HL-60 (cell line): ENCODE measurements around the gene HS1BP3.

Experiments used
- DNase-seq, 2 experiments: peaks; one replicate each; pipeline ENCODE4 v3.0.0-alpha.2; 2010 to 2020; ENCODE audit warnings: low read depth in 1 of 2, low spot score in 1 of 2
- H3K27ac ChIP-seq: fragments of 250-450 bp; sonication (Bioruptor Pico); replicated peaks from 2 replicates; pipeline ENCODE4 v1.5.1; 2020; ENCODE audit warnings: mild to moderate bottlenecking, moderate library complexity
- H3K27me3 ChIP-seq: fragments of 250-450 bp; sonication (Bioruptor Pico); 2 replicates; pipeline ENCODE4 v1.5.1; 2021; ENCODE audit warnings: mild to moderate bottlenecking, moderate library complexity; ENCODE audit not compliant: insufficient read depth, poor library complexity, severe bottlenecking
- H3K4me3 ChIP-seq: replicated peaks from 2 replicates; pipeline ENCODE4 v1.5.1; 2011; ENCODE audit warnings: mild to moderate bottlenecking, control low read depth, low read length; ENCODE audit not compliant: insufficient read depth
- GABPA ChIP-seq: IDR thresholded peaks from 2 replicates; pipeline ENCODE4 v1.6.1; 2012; ENCODE audit warnings: low read depth
- POLR2AphosphoS5 ChIP-seq: IDR thresholded peaks from 2 replicates; pipeline ENCODE4 v1.6.1; 2012; ENCODE audit warnings: low read depth
- SPI1 ChIP-seq: IDR thresholded peaks from 2 replicates; pipeline ENCODE4 v1.6.1; 2012; ENCODE audit warnings: low read depth, mild to moderate bottlenecking, borderline replicate concordance
- TF ChIP-seq, protein P1 (sequence below): IDR thresholded peaks from 2 replicates; pipeline ENCODE4 v1.6.1; 2012; ENCODE audit warnings: low read depth; ENCODE audit not compliant: insufficient replicate concordance
- TF ChIP-seq, protein P2 (sequence below): IDR thresholded peaks from one replicate; pipeline ENCODE4 v1.5.1; 2011; ENCODE audit warnings: low read length, control low read depth, inconsistent platforms; ENCODE audit not compliant: insufficient read depth

The HS1BP3 gene

DNA sequence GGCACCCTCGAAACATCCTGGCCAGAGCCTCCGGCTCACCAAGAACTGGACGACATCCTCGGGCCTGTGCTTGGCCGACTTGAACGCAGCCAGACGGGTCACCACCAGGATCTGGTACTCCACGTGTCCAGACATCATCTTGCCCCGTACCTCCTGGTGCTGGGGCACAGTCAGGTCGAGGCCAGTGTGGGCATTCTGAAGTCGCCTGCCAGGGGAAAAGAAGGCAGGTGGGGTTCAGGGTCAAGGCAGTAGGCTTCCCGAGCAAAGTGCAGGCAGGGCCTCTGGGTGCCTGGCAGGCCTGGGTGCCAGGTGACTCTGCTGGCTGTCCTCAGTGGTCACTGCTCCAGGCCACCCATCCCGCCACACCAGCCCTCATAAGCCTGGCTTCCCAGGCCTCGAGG, 5.6 kb downstream of the HS1BP3 start:
- Histone ChIP-seq H3K4me3 (no peak overlapping the region), H3K27me3 (no peaks in the 10 kb centered on the region), H3K27ac (no peak overlapping the region)
- DNase-seq: no peak
- TF ChIP-seq SPI1 (no peak), POLR2AphosphoS5 (no peak), GABPA (no peak)
- TF ChIP-seq, protein P1, sequence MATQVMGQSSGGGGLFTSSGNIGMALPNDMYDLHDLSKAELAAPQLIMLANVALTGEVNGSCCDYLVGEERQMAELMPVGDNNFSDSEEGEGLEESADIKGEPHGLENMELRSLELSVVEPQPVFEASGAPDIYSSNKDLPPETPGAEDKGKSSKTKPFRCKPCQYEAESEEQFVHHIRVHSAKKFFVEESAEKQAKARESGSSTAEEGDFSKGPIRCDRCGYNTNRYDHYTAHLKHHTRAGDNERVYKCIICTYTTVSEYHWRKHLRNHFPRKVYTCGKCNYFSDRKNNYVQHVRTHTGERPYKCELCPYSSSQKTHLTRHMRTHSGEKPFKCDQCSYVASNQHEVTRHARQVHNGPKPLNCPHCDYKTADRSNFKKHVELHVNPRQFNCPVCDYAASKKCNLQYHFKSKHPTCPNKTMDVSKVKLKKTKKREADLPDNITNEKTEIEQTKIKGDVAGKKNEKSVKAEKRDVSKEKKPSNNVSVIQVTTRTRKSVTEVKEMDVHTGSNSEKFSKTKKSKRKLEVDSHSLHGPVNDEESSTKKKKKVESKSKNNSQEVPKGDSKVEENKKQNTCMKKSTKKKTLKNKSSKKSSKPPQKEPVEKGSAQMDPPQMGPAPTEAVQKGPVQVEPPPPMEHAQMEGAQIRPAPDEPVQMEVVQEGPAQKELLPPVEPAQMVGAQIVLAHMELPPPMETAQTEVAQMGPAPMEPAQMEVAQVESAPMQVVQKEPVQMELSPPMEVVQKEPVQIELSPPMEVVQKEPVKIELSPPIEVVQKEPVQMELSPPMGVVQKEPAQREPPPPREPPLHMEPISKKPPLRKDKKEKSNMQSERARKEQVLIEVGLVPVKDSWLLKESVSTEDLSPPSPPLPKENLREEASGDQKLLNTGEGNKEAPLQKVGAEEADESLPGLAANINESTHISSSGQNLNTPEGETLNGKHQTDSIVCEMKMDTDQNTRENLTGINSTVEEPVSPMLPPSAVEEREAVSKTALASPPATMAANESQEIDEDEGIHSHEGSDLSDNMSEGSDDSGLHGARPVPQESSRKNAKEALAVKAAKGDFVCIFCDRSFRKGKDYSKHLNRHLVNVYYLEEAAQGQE: no peak
- TF ChIP-seq, protein P2, sequence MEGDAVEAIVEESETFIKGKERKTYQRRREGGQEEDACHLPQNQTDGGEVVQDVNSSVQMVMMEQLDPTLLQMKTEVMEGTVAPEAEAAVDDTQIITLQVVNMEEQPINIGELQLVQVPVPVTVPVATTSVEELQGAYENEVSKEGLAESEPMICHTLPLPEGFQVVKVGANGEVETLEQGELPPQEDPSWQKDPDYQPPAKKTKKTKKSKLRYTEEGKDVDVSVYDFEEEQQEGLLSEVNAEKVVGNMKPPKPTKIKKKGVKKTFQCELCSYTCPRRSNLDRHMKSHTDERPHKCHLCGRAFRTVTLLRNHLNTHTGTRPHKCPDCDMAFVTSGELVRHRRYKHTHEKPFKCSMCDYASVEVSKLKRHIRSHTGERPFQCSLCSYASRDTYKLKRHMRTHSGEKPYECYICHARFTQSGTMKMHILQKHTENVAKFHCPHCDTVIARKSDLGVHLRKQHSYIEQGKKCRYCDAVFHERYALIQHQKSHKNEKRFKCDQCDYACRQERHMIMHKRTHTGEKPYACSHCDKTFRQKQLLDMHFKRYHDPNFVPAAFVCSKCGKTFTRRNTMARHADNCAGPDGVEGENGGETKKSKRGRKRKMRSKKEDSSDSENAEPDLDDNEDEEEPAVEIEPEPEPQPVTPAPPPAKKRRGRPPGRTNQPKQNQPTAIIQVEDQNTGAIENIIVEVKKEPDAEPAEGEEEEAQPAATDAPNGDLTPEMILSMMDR: no peak

DNA sequence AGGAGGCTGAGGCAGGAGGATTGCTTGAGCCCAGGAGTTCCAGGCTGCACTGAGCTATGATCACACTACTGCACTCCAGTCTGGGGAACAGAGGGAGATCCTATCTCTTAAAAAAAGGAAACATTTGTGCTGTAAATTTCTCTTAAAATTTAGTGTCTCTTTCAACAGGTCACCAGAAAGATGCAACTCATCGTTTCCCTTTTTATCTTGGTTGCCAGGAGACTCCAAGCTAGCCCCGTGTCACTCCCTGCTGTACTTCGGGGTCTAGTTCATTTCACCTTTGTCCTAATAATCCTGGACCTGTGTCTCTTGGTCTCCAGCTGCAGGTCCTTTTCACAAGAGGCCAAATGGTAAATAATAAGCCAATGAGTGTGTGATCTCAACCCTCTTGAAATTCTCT, 7.1 kb downstream of the HS1BP3 start:
- Histone ChIP-seq H3K4me3 (no peak overlapping the region), H3K27ac (no peak overlapping the region), H3K27me3 (no peaks in the 10 kb centered on the region)
- DNase-seq: no peak
- TF ChIP-seq GABPA: no peak
- no peak for TF ChIP-seq POLR2AphosphoS5
- TF ChIP-seq, protein P1: no peak
- no peak for TF ChIP-seq SPI1
- TF ChIP-seq, protein P2: no peak

DNA sequence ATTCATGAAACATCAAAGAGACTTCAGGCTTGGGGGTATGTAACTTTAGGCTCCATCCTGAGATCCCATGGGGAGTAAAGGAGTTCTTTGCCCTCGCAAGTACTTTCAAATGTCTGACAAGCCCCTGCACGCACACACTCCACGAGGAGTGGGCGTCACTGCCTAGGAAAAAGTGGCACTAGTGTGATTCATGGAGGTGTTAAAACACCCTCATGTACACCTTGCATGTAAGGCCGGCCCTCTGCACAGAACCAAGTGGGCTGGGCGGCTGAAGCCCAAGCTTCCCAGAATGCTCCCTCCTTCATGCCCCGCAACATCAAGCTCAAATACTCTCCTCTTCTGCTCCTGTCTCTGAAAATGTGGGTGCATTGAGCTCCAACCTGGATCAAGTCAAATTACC, 7.8 kb downstream of the HS1BP3 start:
- Histone ChIP-seq H3K4me3 (no peak overlapping the region), H3K27ac (no peak overlapping the region), H3K27me3 (no peaks in the 10 kb centered on the region)
- TF ChIP-seq, protein P2: no peak
- TF ChIP-seq SPI1: no peak
- no peak for TF ChIP-seq POLR2AphosphoS5
- TF ChIP-seq GABPA: no peak
- TF ChIP-seq, protein P1: no peak
- no peak for DNase-seq
